Fibroblast of skin of right quadriceps (primary cell): ENCODE results near the gene GLIS1.

Experiments used
- DNase-seq: peaks from one replicate; pipeline ENCODE4 v3.0.0-alpha.2; 2013

The GLIS1 gene

DNA sequence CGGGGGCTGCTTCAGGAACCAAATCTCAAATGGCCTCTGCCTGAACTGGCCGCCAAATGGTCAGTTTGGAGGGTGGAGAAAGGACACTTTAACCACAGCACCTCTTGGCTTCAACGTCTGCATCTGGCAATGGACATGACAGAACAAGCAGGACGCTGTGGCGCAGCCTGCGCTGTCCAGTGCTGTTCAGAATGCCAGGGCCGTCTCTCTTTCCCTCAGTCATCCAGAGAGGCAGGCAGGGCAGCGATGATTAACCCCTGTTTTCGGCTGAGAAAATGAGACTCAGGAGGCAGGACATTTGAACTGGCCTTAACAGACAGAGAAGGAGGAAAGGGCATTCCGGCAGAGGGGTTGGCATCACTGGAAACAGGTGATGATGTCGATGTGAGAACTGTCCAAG, 48.6 kb downstream of the GLIS1 start:
- DNase-seq = no peak

DNA sequence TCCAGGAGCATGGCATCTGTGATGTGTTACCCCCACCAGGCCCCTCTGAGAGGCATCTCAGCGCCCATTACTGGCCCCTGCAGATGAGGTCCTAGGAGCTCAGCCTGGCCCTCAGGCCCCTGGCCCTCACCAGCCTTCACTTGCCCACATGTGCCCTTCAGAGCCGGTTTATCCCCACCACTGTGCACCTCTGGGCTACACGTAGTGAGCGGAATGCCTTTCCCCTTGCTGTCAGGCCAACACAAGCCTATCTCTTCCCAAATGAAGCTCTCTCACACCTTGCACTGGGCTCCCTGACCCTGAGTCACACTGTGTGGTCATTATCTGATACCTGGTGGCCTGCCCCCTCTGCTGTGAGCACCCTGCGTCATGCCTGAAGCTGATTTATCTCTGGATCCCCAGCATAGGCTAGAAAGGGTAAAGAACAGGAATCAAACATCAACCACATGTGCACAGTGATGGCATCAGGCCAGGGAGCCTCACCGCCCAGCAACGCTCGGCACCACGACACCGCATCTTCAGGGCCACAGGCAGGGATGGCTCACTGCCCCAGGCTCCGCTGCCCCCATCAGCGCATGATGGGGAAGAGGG, 49.1 kb downstream of the GLIS1 start:
- peak; percentile 47 for DNase-seq

DNA sequence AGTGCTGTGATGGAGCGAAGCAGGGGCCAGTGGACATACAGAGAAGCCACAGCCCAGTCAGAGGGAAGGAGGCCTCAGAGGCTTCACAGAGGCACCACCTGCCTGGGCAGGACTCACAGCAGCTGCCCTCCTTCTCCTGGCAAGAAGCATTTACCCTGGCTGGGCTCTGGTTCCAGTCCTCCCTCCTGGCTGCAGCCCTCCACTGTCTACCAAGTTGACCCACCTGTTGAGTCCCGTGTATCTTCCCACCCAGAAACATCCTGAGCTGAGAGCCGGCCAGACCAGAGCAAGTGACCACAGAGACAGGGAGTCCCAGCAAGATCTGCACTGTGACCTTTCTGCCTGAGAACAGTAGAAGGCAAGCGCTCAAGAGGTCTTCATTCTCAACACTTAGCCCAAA, 49.7 kb downstream of the GLIS1 start:
- no peak for DNase-seq

DNA sequence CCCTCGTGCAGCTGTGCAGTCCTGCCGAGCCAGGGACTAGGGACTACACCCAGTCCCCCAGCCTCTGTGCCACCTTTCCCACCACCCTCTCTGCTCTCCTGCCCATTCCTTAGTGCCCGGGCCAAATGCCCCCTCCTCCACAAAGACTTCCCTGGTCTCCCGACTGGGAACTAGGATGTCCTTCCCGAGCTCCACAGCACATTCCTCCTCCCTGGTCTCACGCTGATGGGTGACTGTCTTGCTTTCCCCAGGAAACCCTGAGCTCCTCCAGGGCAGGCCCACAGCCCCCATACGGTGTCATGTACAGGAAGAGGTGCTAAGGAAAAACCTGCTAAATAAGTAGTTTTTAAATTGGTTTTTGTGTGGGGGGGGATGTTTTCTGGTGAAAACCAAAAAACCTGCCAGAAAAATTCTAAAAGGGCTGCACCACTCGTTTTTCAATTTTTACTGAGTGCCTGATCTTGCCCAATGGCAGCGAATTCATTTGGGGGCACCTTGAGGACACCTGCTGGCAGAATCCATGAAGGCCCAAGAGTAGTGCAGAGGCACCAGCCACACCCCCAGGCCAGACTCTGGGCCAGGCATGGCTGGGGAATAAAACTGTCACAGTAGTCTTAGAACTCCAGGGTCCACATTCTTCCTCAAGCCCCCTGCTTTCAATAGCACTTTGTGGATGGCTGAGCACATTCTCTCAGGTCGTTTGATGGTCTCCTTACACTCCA, 50.4 kb downstream of the GLIS1 start:
- DNase-seq = no peak

DNA sequence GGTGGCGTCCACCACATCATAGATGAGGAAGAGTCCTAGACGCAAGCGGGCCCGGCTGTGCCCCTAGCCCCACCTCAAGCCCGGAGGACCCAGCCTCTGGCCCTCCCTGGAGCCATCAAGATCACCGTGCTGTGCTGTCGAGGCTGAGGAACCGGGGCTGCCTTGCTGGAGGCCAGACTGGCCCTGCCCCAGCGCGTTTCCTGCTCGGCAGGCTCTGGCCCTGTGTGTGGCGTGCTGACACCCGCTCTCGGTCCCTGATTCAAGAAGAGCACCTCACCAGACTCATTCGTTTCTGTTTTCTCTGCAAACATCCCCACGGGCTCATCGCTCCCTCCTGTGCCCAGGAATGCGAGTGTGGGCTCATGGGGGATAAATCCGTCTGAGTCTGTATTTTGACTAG, 51.1 kb downstream of the GLIS1 start:
- no peak for DNase-seq

DNA sequence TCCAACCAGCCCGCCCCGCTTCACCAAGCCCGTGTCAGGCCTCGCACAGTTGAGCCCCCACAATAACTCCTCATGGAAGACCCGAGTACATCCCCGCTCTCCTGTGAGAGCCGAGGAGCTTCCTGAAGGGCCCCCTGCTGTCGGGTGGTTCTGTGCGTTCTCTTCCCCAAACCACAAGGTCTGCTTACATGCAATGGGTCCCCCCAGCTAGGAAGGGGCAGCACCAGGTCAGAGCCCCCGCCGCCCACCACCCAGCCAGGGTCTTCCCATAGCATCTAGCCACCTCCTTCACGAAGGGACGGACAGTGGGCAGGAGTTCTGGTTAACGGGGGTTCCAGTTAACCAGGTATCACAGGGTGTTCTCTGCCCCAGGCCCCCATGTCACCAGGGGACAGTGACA, 51.5 kb downstream of the GLIS1 start:
- no peak for DNase-seq

DNA sequence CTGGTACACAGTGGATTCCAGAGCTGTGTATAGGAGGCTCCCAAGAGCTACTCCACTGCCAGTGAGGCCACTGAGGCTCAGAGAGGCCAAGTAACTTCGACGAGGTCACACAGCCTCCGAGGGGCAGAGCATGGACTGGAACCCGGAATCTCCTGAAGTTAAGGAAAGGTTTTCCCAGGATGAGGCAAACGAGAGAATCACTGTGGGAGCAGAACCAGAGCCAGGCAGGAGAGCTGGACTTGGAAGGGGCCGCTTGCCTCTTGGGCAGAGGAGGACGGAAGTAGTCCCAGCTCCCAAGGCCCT, 52.0 kb downstream of the GLIS1 start:
- no peak for DNase-seq

DNA sequence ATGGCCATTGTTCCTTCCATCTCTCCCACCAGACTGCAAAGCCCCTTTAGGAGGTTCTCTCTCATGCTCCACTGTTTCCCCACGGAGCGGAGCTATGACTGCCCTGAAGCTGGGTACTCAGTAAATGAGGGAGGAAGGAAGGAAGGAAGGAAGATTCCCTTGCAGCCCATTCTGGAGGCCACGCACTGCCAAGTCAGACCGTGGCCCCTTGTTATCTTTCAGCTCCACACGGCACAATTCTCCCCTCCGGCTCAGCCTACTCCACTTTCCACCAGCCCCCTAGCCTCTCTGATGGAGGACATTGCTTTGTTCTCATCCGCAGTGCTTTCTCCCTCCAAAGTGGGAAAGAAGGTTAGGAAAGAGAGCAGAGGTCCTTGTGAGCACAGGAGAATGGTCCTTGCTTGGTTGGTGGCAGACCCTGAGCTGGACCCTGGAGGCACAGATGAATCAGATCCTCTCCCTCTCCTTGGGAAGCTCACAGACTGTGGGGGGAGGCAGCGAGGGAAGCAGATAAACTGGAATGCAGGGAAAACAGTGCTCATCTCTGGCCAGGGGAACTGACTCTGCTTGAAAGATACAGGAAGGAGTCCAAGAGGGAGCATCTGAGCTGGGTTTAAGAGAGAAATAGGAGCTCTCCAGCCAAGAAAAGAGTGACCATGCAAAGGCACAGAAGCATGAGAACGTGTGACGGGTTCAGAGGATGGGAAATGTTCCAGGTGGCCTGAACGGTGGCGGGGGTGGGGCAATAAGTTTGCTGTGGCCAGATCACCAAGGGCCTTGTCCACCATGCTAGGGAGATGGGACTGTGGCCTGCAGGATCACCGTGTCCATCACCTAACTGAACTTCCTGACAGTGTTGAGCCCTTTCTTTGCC, 52.6 kb downstream of the GLIS1 start:
- DNase-seq = peak; percentile 64

DNA sequence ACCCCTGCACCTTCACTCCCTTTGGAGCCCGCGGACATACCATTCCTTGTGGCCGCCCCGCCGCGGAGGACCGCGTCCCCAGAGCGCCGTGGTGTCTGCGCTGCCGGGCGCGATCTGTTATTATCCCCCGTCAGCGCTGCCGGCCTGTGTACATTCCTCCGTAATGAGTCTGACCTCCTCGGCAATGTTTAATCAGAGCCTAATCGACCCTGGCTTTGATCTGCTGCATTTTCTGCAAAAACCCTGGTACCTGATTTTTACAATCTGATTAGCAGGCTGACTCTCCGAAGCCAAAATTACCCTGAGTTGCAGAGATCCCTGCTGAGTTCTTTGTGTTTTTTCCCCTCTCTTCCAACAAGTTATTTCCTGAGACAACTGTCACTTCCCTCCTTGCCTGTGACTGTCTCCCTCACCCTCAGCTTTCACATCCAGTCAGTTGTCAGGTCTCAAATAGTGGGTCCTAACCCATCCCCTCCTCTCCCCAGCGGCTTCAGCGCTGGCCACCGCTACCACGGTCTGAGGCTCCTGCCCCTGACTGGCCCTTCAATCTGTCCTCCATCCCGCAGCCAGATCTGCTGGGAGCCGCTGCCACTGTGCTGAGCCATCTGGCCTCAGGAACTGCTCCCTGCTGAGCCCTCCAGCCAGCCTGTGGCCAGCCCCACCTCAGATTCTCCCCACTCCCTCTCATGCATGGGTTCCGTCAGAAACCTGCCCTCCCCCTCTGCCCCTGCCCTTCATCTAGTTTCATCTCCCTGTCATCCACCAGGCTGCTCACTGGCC, 53.5 kb downstream of the GLIS1 start:
- peak; percentile 41 for DNase-seq

DNA sequence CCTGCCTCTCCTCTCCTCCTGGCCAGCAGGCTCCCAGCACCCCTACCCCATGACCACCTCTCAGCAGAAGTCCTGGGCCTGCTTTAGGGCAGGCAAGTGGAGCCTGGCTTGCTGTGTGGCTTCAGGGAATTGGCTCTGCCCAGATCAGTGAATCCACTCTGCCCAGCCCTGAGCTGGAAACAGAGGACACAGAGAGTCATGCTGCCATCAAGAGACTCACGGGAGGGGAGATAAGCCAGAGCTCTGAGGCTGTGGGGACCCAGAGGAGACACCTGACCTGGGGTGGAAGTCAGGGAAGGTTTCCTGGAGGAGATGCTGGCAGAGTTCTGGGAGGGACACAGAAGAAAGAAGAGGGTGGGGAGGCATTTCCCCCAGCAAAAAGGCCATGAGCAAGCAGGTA, 54.2 kb downstream of the GLIS1 start:
- DNase-seq = no peak

DNA sequence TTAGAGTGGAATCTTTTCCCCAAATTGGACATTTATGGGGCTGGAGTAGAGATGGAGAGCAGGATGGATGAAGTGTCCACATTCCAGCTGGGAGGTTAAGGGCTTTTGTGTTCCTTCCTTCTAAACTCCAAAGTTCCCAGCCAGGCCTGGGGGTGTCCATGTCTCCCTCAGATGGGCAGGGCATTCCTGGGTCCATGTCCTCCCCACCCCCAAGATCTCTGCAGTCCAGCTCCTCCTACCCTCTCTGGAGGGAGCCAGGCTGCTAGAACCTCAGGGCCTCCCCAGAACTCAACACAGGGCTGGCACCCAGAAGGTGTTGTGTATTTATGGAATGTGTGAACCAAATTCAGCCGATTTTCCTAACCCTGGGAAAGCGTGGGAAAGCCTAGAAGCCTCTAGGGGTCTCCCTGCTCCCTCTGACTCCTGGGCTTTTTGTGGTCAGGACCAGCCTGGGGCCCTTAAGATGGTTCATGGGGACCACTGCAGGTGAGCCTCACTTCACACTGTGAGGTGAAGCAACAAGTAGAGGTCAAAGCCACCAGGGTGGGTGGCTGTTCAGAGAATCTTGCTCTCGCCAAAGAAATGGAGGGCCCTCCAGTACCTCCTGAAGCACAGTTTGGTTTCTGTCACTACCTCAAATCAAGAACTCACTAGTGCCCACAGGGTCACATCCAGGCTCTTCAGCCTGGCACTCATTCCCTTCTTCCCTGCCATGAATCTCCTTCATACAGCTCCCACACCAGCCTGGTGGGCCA, 54.8 kb downstream of the GLIS1 start:
- no peak for DNase-seq

DNA sequence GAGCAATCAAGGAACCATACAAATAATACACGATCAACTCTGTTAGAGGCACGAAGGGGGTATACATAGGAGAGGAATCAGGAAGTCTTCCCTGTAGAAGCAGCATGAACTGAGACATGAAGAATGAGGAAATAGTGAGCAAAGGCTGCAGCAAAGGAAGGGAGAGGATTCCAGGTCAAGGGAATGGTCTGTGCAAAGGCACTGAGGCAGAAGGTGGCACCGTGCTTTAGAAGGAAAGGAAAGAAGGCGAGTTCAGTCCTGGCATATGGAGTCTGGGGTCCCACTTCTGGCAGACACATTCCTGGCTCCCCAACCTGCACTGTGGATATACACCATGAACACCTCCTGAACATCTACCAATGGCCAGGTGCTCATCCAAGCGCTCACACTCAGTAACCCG, 56.1 kb downstream of the GLIS1 start:
- DNase-seq = no peak

DNA sequence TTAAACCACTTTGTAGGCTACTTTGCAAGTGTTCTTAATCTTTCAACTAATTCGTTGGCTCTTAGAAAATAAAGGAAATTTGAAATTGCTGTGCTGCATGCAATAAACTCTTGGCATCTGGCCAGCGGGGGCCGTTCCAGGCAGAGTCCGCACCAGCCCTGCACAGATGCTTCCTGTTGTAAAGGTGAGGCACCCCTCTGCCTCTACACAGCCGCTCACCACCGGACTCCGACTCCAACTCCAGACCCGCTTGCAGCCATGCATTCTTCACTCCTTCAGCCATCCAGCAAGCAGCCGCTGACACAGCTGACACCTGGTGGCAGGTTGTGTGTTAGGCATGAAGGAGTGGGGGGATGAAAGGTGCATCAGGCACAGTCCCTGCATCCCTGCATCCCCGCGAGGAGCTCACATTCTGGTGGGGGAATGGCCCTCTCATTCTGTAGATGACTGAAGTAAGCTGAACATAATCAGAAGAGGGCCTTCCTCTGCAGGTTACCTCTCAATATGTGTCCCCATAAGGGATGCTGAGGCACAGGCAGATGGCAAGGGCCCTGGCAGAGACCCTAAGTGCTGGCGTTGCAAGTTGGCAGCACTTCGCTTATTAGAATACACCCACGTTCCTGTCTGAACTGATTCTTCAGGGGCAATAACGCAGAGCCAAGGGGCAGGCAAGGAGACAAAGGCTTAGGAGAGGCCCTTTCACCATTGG, 56.8 kb downstream of the GLIS1 start:
- DNase-seq = peak; percentile 39

DNA sequence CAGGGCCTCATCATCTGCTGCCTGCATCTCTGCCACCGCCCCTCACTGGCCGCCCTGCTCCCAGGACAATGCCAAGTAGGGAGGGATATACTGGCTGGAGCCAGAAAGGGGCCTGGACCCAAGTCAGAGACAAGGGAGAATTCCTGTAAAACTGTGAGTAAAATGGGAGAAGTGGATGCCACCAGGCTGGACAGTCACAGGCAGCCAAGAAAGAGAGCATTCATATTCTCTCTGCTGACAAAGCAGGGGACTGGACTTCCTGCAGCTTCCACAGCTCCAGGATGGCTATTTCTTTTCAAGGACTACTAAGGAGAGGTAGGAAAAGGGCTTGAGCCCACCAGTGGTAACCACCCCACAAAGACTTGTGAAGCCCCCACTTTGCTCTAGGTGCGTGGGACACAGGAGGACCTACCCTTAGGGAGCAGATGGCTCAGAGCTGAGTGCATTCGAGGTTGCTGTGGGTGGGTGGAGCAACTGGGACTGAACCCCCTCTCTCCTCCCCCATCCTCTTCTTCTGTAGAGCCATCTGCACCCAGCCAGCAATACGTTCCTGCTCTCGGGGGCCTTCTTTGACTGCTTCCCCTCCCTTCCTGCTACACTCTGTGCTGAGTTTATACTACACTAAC, 57.5 kb downstream of the GLIS1 start:
- no peak for DNase-seq

DNA sequence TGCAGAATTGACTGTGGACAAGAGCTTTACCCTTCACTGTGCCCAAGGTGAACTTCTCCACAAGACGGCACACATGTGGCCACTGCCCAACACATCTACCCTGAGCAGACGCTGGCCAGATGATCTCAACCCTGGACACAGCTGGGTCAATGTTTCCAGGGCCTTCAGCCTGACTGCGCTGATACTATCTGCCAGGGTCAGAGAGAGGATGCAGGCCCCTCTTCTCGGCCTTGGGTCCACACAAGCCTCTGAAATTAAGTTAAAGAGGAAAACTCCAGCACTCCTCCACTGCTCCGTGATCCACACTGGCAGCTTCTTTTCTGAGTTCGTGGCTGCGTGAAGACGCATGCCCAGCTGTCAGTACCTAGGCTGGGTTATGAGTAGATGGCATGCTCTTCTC, 58.1 kb downstream of the GLIS1 start:
- DNase-seq = no peak

DNA sequence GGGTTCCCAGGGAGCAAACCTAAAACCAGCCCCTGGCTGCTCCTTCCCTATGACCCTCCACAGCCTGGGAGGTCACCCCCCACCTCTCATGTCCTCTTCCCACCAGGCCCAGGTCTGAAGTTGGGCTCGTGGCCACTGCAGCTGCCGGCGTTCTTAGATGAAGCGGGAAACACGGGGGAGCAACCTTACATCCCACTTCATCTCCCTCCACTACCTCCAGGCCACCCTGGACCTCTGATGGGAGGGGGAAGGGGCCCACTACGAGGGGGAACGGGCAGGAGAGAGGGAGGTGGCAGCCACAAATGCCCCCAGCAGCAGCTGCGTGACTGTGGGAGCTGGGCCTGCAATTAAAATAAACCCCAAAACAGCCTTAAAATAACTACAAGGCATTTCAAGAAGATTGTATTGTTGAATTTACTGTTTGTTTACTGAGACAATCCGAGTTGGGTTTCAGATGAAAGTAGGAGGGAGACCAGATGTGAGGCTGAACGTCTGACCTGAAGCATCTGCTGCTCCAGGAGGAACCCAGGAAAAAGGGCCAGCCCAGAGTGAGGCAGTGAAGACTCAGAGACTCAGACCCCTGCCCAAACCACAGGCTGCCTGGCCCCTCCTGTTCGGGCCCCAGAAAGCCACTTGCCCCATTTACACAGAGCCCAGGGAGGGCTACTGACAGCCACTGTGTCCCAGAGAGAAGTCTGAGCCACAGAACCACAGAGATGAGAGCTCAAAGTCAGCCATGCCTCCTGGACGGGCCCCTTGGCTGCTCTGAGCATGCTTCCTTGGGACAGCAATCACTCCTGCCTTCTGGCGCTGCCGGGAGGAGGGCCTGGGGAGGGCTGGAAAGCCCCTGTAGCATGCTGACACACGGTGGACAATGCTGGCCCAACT, 59.8 kb downstream of the GLIS1 start:
- DNase-seq = no peak

DNA sequence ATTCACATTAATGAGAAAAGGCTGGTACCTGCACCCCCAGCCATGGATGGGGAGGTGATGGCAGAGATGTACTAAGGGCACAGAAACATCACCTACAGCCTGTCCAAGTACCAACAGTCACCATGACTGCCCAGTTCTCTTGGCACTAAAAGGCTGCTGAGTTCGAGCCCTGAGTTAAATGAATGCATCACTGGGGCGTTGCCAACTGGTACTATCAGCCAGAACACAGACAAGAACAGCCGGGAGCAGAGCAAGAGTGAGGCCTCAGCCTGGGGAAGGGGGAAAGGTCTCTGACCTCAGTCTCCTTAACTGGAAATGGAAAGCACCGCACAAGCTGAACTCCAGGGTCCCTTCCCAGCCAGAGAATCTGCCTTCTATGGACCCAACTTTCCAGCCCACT, 60.5 kb downstream of the GLIS1 start:
- DNase-seq = no peak

DNA sequence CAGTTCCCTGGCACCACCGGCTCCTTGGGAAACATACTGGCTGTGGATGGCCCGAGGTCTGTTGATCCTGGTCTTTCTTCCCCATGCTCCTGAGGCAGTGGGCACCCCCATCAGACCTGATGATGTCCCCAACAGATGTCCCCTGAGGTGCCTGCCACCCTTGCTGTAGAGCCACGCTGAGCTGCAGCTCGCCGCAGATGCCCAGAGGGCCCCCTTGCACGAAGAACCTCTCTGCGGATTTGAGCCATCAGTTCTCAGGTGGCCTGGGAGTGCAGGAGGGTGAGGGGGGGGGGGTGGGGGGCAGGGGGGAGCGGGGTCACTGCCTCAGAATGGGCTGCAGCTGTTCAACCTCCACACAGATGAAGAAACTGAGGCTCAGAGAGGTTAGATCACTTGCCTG, 60.9 kb downstream of the GLIS1 start:
- DNase-seq = no peak

DNA sequence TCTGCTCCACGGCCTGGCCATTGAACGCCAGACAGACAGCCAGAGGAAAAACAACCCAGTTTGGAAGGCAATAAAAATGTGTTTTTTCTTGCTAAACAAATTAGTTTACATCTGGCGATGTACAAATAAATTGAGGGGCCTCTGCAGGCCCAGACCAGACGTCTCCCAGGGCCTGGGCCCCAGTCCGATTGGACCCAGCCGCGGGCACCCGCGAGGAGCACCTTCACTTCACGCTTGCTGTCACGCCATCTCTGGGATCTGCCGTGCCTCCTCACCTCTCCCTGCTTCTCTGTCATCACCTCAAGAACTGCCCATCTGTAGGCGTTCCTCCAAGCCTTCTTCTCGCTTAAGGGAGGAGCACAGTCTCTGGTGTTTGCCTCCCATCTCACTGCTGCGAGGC, 61.5 kb downstream of the GLIS1 start:
- no peak for DNase-seq

DNA sequence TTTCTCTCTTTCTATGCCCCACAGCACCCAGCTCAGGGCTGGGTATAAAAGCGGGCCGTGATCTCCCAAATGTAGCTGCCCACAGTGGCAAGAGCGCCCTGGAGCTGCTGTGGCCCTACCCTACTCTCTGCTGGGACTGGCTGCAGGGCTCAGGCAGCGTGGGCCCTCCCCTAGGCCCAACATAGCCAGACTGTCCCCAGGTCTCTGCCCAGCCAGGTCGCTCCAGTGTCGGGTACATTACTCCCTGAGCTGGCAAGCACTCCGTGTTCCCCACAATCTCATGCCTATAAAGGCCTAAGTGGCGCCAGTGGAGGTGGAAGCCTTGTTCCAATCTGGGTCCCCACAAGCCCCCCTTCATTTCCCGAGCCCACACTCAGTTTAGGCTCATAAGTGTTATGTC, 66.2 kb downstream of the GLIS1 start:
- DNase-seq = no peak

DNA sequence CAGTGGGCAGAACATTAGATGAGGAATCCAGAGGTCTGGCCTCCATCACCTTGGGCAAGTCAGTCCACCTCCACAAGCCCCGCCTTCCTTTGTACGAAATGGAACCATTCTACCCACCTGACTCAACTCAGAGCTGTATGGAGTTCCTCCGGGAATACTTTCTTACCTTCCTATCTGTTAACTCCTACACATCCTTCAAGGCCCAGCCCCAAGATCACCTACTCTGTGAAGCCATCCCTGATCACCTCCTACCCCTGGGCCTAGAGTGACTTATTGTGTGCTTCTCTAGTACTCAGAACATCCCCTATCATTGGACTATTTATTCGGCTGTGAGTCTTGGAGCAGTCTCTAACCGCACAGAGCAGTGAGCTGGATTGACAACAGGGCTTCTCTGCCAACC, 66.7 kb downstream of the GLIS1 start:
- no peak for DNase-seq
